NB4 (cell line): ENCODE measurements around the gene MEGF6.

Source experiments
- CTCF ChIP-seq: IDR thresholded peaks from one replicate; pipeline ENCODE4 v1.5.1; 2012; ENCODE audit warnings: low read depth, low read length
- POLR2A ChIP-seq: IDR thresholded peaks from 2 replicates; pipeline ENCODE4 v1.6.1; 2011; ENCODE audit warnings: mild to moderate bottlenecking; ENCODE audit not compliant: insufficient read length; ENCODE audit errors: extremely low read depth

GRCh38 chr1:3542676-3543075 is 68.6 kb downstream of the MEGF6 start:
- TF ChIP-seq CTCF (no peak), POLR2A (no peak)
